Chondrocyte (in vitro differentiated cells): ENCODE data around the gene ZNF474. TPM values are rescaled to one million over a fixed set of nuclear protein-coding genes. Genes with fewer than 3 reads are reported as not detected.
A peak's percentile ranks its signal among the peaks of the same experiment; 100 is the strongest.

Source experiments
- DNase-seq: peaks from one replicate; pipeline ENCODE4 v3.0.0; 2021; ENCODE audit warnings: mixed read lengths, low spot score
- H3K27ac Mint-ChIP-seq: one replicate; pipeline ENCODE4 v1.8.0; 2021; ENCODE audit warnings: mild to moderate bottlenecking, moderate library complexity, mixed read lengths; ENCODE audit not compliant: unreplicated experiment
- H3K27me3 Mint-ChIP-seq: 2 replicates; pipeline ENCODE4 v1.8.0; 2021; ENCODE audit warnings: low read depth, mixed read lengths
- H3K36me3 Mint-ChIP-seq: 2 replicates; pipeline ENCODE4 v1.8.0; 2021; ENCODE audit warnings: low read depth, mixed read lengths
- H3K4me1 Mint-ChIP-seq: 2 replicates; pipeline ENCODE4 v1.8.0; 2021; ENCODE audit warnings: low read depth, mild to moderate bottlenecking, mixed read lengths
- H3K4me3 Mint-ChIP-seq: one replicate; pipeline ENCODE4 v1.8.0; 2021; ENCODE audit warnings: mild to moderate bottlenecking, moderate library complexity, mixed read lengths; ENCODE audit not compliant: unreplicated experiment
- H3K9me3 Mint-ChIP-seq: 2 replicates; pipeline ENCODE4 v1.8.0; 2021; ENCODE audit warnings: low read depth, mixed read lengths
- CTCF ChIP-seq: fragments of 200-600 bp; sonication (generic); IDR thresholded peaks from 2 replicates; pipeline ENCODE4 v1.5.0; 2021; ENCODE audit warnings: antibody characterized with exemption, mild to moderate bottlenecking, moderate library complexity
- total RNA-seq: library from RNA; stranded (reverse); gene quantifications from 3 replicates; pipeline ENCODE4 v1.2.1, GENCODE V29; 2021

Gene ZNF474
- total RNA-seq, 1 donor from 2014 or later, result 0.25 TPM

DNA sequence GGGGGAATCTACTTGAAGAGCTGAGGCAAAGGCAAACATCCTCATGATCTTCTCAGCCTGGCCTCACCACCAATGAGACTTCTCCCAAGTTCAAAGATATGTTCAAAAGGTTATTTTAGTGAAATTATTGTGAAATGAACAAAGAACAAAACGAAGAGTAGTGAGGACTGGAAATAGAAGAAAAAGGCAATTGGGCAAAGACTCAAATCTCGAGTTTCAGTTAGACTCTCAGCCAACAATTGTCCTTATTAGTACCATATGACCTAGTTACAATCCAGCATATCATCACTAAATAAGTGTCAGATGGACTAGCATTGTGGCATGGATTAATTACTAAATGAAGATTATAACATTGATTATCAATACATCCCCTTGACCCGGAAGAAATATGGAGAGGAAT, 9.0 kb downstream of the ZNF474 start:
- no peak for TF ChIP-seq CTCF
- no peak overlapping the region for H3K27ac Mint-ChIP-seq
- H3K4me1 Mint-ChIP-seq, result peaks cover 14% of the 10 kb centered on the region
- H3K9me3 Mint-ChIP-seq, result peaks cover 5% of the 10 kb centered on the region
- peaks cover 2% of the 10 kb centered on the region for H3K36me3 Mint-ChIP-seq
- H3K4me3 Mint-ChIP-seq, result no peak overlapping the region
- DNase-seq, result no peak
- H3K27me3 Mint-ChIP-seq, result no peaks in the 10 kb centered on the region

DNA sequence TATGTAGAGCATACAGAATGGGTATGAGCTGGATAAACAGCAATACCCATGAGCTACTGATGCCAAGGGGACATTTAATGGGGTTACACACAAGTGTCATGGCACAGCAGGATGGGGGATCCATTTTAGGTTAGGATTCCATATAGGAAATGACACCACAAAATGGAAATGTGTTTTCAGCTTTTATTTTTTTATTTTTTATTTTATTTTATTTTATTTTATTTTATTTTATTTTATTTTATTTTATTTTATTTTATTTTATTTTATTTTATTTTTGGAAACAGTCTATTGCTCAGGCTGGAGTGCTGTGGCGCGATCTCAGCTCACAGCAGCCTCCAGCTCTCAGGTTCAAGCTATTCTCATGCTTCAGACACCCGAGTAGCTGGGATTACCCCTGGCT, 11.6 kb downstream of the ZNF474 start:
- H3K27ac Mint-ChIP-seq, result no peak overlapping the region
- no peaks in the 10 kb centered on the region for H3K9me3 Mint-ChIP-seq
- H3K36me3 Mint-ChIP-seq, result no peaks in the 10 kb centered on the region
- peaks cover 20% of the 10 kb centered on the region for H3K4me1 Mint-ChIP-seq
- TF ChIP-seq CTCF, result no peak
- no peaks in the 10 kb centered on the region for H3K27me3 Mint-ChIP-seq
- no peak overlapping the region for H3K4me3 Mint-ChIP-seq
- DNase-seq, result no peak

DNA sequence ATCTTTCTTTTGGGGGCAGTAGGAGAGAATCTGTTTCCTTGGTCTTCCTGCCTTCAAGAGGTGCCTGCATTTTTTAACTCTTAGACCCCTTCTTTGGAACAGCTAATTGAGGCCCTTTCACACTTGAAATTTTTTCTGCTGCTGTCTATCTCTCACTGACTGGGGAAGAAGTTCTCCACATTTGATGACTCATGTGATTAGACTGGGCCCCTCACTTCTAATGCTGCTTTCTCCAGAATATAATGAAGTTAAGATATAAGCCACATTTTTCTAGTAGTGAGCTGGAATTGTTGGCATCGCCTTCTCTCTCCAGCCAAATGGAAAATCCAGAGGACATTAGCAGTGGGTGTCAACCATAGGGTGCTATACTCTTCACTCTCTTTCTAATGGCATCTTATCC, 12.4 kb downstream of the ZNF474 start:
- no peaks in the 10 kb centered on the region for H3K36me3 Mint-ChIP-seq
- H3K4me1 Mint-ChIP-seq, result peaks cover 20% of the 10 kb centered on the region
- TF ChIP-seq CTCF, result no peak
- no peaks in the 10 kb centered on the region for H3K27me3 Mint-ChIP-seq
- H3K27ac Mint-ChIP-seq, result peak overlapping the region; percentile 82
- no peak for DNase-seq
- H3K4me3 Mint-ChIP-seq, result no peak overlapping the region
- no peaks in the 10 kb centered on the region for H3K9me3 Mint-ChIP-seq

GRCh38 chr5:122142480-122143164, 13.3 kb downstream of the ZNF474 start:
- H3K27ac Mint-ChIP-seq, result peak overlapping the region; percentile 82
- TF ChIP-seq CTCF, result no peak
- no peaks in the 10 kb centered on the region for H3K36me3 Mint-ChIP-seq
- H3K27me3 Mint-ChIP-seq, result no peaks in the 10 kb centered on the region
- no peaks in the 10 kb centered on the region for H3K9me3 Mint-ChIP-seq
- no peak for DNase-seq
- H3K4me3 Mint-ChIP-seq, result no peak overlapping the region
- H3K4me1 Mint-ChIP-seq, result peaks cover 20% of the 10 kb centered on the region

GRCh38 chr5:122144236-122144635, 14.9 kb downstream of the ZNF474 start:
- no peaks in the 10 kb centered on the region for H3K9me3 Mint-ChIP-seq
- peak overlapping the region; percentile 9 for H3K27ac Mint-ChIP-seq
- DNase-seq, result no peak
- H3K36me3 Mint-ChIP-seq, result no peaks in the 10 kb centered on the region
- peaks cover 22% of the 10 kb centered on the region for H3K4me1 Mint-ChIP-seq
- TF ChIP-seq CTCF, result no peak
- no peaks in the 10 kb centered on the region for H3K27me3 Mint-ChIP-seq
- no peak overlapping the region for H3K4me3 Mint-ChIP-seq
